ENCODE results near the gene AMMECR1. TPM values are rescaled to one million over a fixed set of nuclear protein-coding genes. Genes with fewer than 3 reads are reported as not detected.

Gene AMMECR1
- total and polyA plus RNA-seq, 2 of the 8 experiments (the other 6 are each of a cell fraction or from before 2014, with no cell fraction given), result 10.2 to 21.2 TPM

DNA sequence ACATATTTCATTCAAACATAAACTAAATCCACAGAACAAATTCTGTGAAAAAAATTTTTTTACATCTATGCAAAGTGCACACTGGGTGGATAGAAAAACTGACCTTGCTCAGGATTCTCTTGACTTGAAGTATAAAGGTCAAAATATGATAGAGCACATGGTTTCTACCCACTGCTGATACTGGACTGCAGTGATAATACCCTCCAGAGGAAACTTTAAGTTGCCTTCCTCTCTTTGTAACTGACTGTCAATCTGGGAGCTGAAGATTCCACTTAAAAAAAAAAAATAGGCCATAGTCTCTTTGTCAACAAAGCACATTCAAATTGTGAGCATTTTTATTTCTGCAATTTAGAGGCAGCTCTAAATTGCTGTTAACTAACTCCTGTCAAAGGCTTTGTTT is 3.2 kb upstream of the AMMECR1 start:
- Histone ChIP-seq H3K79me2 (ENCODE audit: control insufficient read depth in 1 of 2, insufficient read depth in 2 of 2, low read length in 2 of 2) (peaks cover 0 to 12% of the 10 kb centered on the region in 2 experiments; a peak in 2 of 4 replicates), H3K27me3 (replicated peaks in 1 of 4; ENCODE audit: control insufficient read depth in 3 of 4, extremely low read depth in 1 of 4, insufficient read depth in 3 of 4, low read length in 3 of 4) (no peaks in the 10 kb centered on the region), H3K36me3 (ENCODE audit: control insufficient read depth in 2 of 4, insufficient read depth in 4 of 4, low read length in 3 of 4) (no peaks in the 10 kb centered on the region), H3K4me3 (ENCODE audit: extremely low read depth in 1 of 4, insufficient read depth in 2 of 4, low read depth in 3 of 4, low read length in 4 of 4) (no peak overlapping the region), H4K91ac (replicated peaks; ENCODE audit: insufficient read length, low read length) (no peak overlapping the region), H4K20me1 (replicated peaks in 1 of 2; ENCODE audit: control insufficient read depth in 1 of 2, insufficient read depth in 2 of 2, low read length in 2 of 2) (no peaks in the 10 kb centered on the region), H2AK5ac (ENCODE audit: low read depth, low read length) (no peak overlapping the region), H3K23me2 (ENCODE audit: low read depth, low read length) (0 out of 2 replicates have a peak, but pooled peaks cover 4% of the 10 kb centered on the region), H3K18ac (ENCODE audit: extremely low read depth, low read length) (no peak overlapping the region), H2AFZ (ENCODE audit: low read length) (no peak overlapping the region), H3K4me2 (ENCODE audit: insufficient read depth in 1 of 2, low read depth in 2 of 2, low read length in 2 of 2) (no peak overlapping the region), H2BK15ac (ENCODE audit: low read length) (no peak overlapping the region), H2BK12ac (ENCODE audit: low read depth, low read length) (no peak overlapping the region), H3K23ac (ENCODE audit: insufficient read length) (no peak overlapping the region), H4K5ac (ENCODE audit: insufficient read length, low read depth, low read length) (no peak overlapping the region), H3K4me1 (replicated peaks in 1 of 4; ENCODE audit: control insufficient read depth in 3 of 4, insufficient read depth in 4 of 4, low read length in 3 of 4) (peaks cover 0 to 11% (median 2%) of the 10 kb centered on the region in 4 experiments; a peak in 3 of 7 replicates), H3K14ac (ENCODE audit: insufficient read length) (no peak overlapping the region), H2BK5ac (ENCODE audit: low read depth, low read length) (no peak overlapping the region), H3K27ac (ENCODE audit: low read depth, low read length) (no peak overlapping the region), H3K79me1 (ENCODE audit: low read depth, low read length) (no peaks in the 10 kb centered on the region), H2BK120ac (replicated peaks; ENCODE audit: low read depth, low read length) (no peak overlapping the region), H2BK20ac (ENCODE audit: low read length) (no peak overlapping the region), H4K8ac (ENCODE audit: extremely low read depth, insufficient read depth, low read length) (no peak overlapping the region), H3K9me3 (ENCODE audit: insufficient read depth in 2 of 2, low read depth in 1 of 2, low read length in 1 of 2) (no peaks in the 10 kb centered on the region), H3K9ac (replicated peaks in 1 of 4; ENCODE audit: extremely low read depth in 1 of 4, low read depth in 3 of 4, low read length in 3 of 4) (no peak overlapping the region), H3K4ac (replicated peaks; ENCODE audit: insufficient read length, low read depth, low read length) (no peak overlapping the region), H3K56ac (replicated peaks; ENCODE audit: insufficient read length, low read depth, low read length) (no peak overlapping the region)
- TF ChIP-seq TAF1 (IDR thresholded peaks at IDR 0.05; ENCODE audit: low read depth, low read length), result no peak
- TF ChIP-seq RAD21 (IDR thresholded peaks at IDR 0.05 in 1 of 2, conservative IDR thresholded peaks at IDR 0.05 in 1 of 2; ENCODE audit: low read depth in 2 of 2, low read length in 2 of 2), result no peak
- TF ChIP-seq, protein P1, sequence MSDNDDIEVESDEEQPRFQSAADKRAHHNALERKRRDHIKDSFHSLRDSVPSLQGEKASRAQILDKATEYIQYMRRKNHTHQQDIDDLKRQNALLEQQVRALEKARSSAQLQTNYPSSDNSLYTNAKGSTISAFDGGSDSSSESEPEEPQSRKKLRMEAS (IDR thresholded peaks at IDR 0.05), result no peak
- no peak for TF ChIP-seq GTF2F1 (IDR thresholded peaks at IDR 0.05; ENCODE audit: borderline replicate concordance, low read depth, low read length)
- no peak for TF ChIP-seq MAFK (IDR thresholded peaks at IDR 0.05; ENCODE audit: low read depth, low read length)
- no peak for TF ChIP-seq SP4 (IDR thresholded peaks at IDR 0.05; ENCODE audit: low read length)
- no peak for TF ChIP-seq FOSL1 (IDR thresholded peaks at IDR 0.05; ENCODE audit: insufficient read depth, low read depth, low read length)
- TF ChIP-seq CHD1 (IDR thresholded peaks at IDR 0.05; ENCODE audit: low read depth, low read length), result no peak
- ChIA-PET POLR2A (ENCODE audit: partially characterized antibody) (no interaction called here), CTCF (ENCODE audit: partially characterized antibody) (interaction anchor here (0.7 to 1.0 kb wide), 2 partner anchors 10 to 111 kb away, joined by 3 to 4 read pairs; no protein-coding TSS in a partner anchor)
- DNase-seq (ENCODE audit: low read depth in 1 of 2, low spot score in 2 of 2) (no peak), FAIRE-seq (no peak)
